ENCODE data around the gene ZBTB49. TPM values are rescaled to one million over a fixed set of nuclear protein-coding genes. Genes with fewer than 3 reads are reported as not detected.
A peak's percentile ranks its signal among the peaks of the same experiment; 100 is the strongest.

The ZBTB49 gene
- total RNA-seq, 1 donor, result 6.8 TPM

GRCh38 chr4:4277531-4277930 is 12.5 kb upstream of the ZBTB49 start:
- H3K4me3 ChIP-seq (ENCODE audit: low read depth, low read length), result no peak overlapping the region
- DNase-seq (ENCODE audit: low read depth), result no peak
- TF ChIP-seq CTCF (IDR thresholded peaks at IDR 0.05; ENCODE audit: insufficient read depth, low read length), result no peak

GRCh38 chr4:4281787-4282186 is 8.3 kb upstream of the ZBTB49 start:
- DNase-seq (ENCODE audit: low read depth), result no peak
- H3K4me3 ChIP-seq (ENCODE audit: low read depth, low read length), result no peak overlapping the region
- TF ChIP-seq CTCF (IDR thresholded peaks at IDR 0.05; ENCODE audit: insufficient read depth, low read length), result no peak

GRCh38 chr4:4284827-4285618 is 5.0 kb upstream of the ZBTB49 start:
- TF ChIP-seq CTCF (IDR thresholded peaks at IDR 0.05; ENCODE audit: insufficient read depth, low read length), result no peak
- peak; percentile 25 for DNase-seq (ENCODE audit: low read depth)
- no peak overlapping the region for H3K4me3 ChIP-seq (ENCODE audit: low read depth, low read length)

GRCh38 chr4:4288098-4288497 is 2.0 kb upstream of the ZBTB49 start:
- H3K4me3 ChIP-seq (ENCODE audit: low read depth, low read length), result no peak overlapping the region
- DNase-seq (ENCODE audit: low read depth), result no peak
- no peak for TF ChIP-seq CTCF (IDR thresholded peaks at IDR 0.05; ENCODE audit: insufficient read depth, low read length)

GRCh38 chr4:4289055-4289454 is 996 bp upstream of the ZBTB49 start:
- H3K4me3 ChIP-seq (ENCODE audit: low read depth, low read length), result peak overlapping the region; percentile 91
- no peak for DNase-seq (ENCODE audit: low read depth)
- no peak for TF ChIP-seq CTCF (IDR thresholded peaks at IDR 0.05; ENCODE audit: insufficient read depth, low read length)

- peak overlapping the region; percentile 91 for H3K4me3 ChIP-seq (ENCODE audit: low read depth, low read length)
- DNase-seq (ENCODE audit: low read depth), result no peak
- no peak for TF ChIP-seq CTCF (IDR thresholded peaks at IDR 0.05; ENCODE audit: insufficient read depth, low read length)
Observed at GRCh38 chr4:4289597-4289940, 482 bp upstream of the ZBTB49 start.

- H3K4me3 ChIP-seq (ENCODE audit: low read depth, low read length), result no peak overlapping the region
- no peak for TF ChIP-seq CTCF (IDR thresholded peaks at IDR 0.05; ENCODE audit: insufficient read depth, low read length)
- DNase-seq (ENCODE audit: low read depth), result no peak
Observed at GRCh38 chr4:4293279-4293678, 3.2 kb downstream of the ZBTB49 start.

All from fibroblast of the aortic adventitia (primary cell).